IMR-90 (cell line): Measurements from ENCODE around the gene SLC12A6. TPM values are rescaled to one million over a fixed set of nuclear protein-coding genes. Genes with fewer than 3 reads are reported as not detected.

Source experiments
- ATAC-seq: fragments of 200-7000 bp; cut with Tn5 transposase; 2 replicates; pipeline ENCODE4 v1.9.1; 2020; ENCODE audit warnings: low read depth, mild to moderate bottlenecking, moderate library complexity
- BruUV-seq: library from RNA; stranded (reverse); fragments of 400-500 nt; replicated peaks from 2 replicates; lab custom pipeline; 2021; lab: Mats Ljungman, UMichigan
- CTCF ChIA-PET: fragments of 300-600 bp; formaldehyde crosslinking; extraction: SDS; loops from one replicate; lab custom pipeline; 2021; ENCODE audit warnings: antibody characterized with exemption; lab: Yijun Ruan, JAX
- POLR2A ChIA-PET: fragments of 300-600 bp; sonication (Branson Sonifier 250); formaldehyde crosslinking; loops from one replicate; lab custom pipeline; 2022; ENCODE audit warnings: antibody characterized with exemption; ENCODE audit not compliant: unreplicated experiment; lab: Charles Lee
- DNase-seq: peaks from one replicate; pipeline ENCODE4 v3.0.0; 2013
- H2AFZ ChIP-seq: replicated peaks from 2 replicates; pipeline ENCODE3; 2013; ENCODE audit warnings: low read length, mild to moderate bottlenecking; ENCODE audit not compliant: poor library complexity
- H2AK5ac ChIP-seq: 2 replicates; pipeline ENCODE4 v1.6.1; 2013; ENCODE audit warnings: low read depth, low read length, inconsistent platforms
- H2AK9ac ChIP-seq: replicated peaks from 2 replicates; pipeline ENCODE3; 2013; ENCODE audit warnings: mild to moderate bottlenecking, low read depth, low read length, moderate library complexity; ENCODE audit not compliant: poor library complexity
- H2BK120ac ChIP-seq: 2 replicates; pipeline ENCODE4 v1.6.1; 2013; ENCODE audit warnings: low read depth, low read length, inconsistent platforms
- H2BK15ac ChIP-seq: 3 replicates; pipeline ENCODE4 v1.6.1; 2013; ENCODE audit warnings: low read depth, low read length, inconsistent platforms
- H2BK20ac ChIP-seq: 2 replicates; pipeline ENCODE4 v1.6.1; 2013; ENCODE audit warnings: low read depth, mild to moderate bottlenecking, inconsistent platforms, low read length, moderate library complexity
- H2BK5ac ChIP-seq: 2 replicates; pipeline ENCODE4 v1.6.1; 2013; ENCODE audit warnings: mild to moderate bottlenecking, low read depth, low read length, inconsistent platforms; ENCODE audit not compliant: poor library complexity, severe bottlenecking
- H3K14ac ChIP-seq: replicated peaks from 2 replicates; pipeline ENCODE4 v1.6.1; 2013; ENCODE audit warnings: low read depth, low read length, inconsistent platforms
- H3K18ac ChIP-seq: 2 replicates; pipeline ENCODE4 v1.6.1; 2013; ENCODE audit warnings: low read depth, low read length, control low read depth
- H3K23ac ChIP-seq: 2 replicates; pipeline ENCODE4 v1.6.1; 2013; ENCODE audit warnings: low read depth, low read length, inconsistent platforms
- H3K27ac ChIP-seq: 2 replicates; pipeline ENCODE4 v1.5.1; 2013; ENCODE audit warnings: mild to moderate bottlenecking, control low read depth, low read length; ENCODE audit not compliant: insufficient read depth
- H3K27me3 ChIP-seq: 2 replicates; pipeline ENCODE4 v1.6.1; 2013; ENCODE audit warnings: low read length; ENCODE audit not compliant: control insufficient read depth, insufficient read depth
- H3K36me3 ChIP-seq: 2 replicates; pipeline ENCODE4 v1.6.1; 2013; ENCODE audit warnings: low read length, mixed read lengths; ENCODE audit not compliant: control insufficient read depth, insufficient read depth
- H3K4ac ChIP-seq: 2 replicates; pipeline ENCODE4 v1.6.1; 2013; ENCODE audit warnings: low read depth, low read length, inconsistent platforms
- H3K4me1 ChIP-seq: 2 replicates; pipeline ENCODE4 v1.6.1; 2013; ENCODE audit warnings: low read length, mixed read lengths; ENCODE audit not compliant: control insufficient read depth, insufficient read depth
- H3K4me2 ChIP-seq: 2 replicates; pipeline ENCODE4 v1.6.1; 2013; ENCODE audit warnings: low read depth, mild to moderate bottlenecking, control low read depth, low read length, moderate library complexity
- H3K4me3 ChIP-seq: 2 replicates; pipeline ENCODE4 v1.5.1; 2013; ENCODE audit warnings: low read depth, mild to moderate bottlenecking, control low read depth, low read length, moderate library complexity; ENCODE audit not compliant: insufficient read depth
- H3K56ac ChIP-seq: 2 replicates; pipeline ENCODE4 v1.6.1; 2013; ENCODE audit warnings: low read length, inconsistent platforms; ENCODE audit not compliant: insufficient read depth; ENCODE audit errors: extremely low read depth
- H3K79me1 ChIP-seq, 2 experiments: 2 replicates each; pipeline ENCODE4 v1.6.1; 2013; ENCODE audit warnings: low read length in 2 of 2, inconsistent platforms in 1 of 2, low read depth in 1 of 2
- H3K9ac ChIP-seq: 2 replicates; pipeline ENCODE4 v1.6.1; 2013; ENCODE audit warnings: low read depth, low read length, control low read depth
- H3K9me1 ChIP-seq: 2 replicates; pipeline ENCODE4 v1.6.1; 2013; ENCODE audit warnings: low read length, inconsistent platforms; ENCODE audit not compliant: insufficient read depth
- H3K9me3 ChIP-seq: 2 replicates; pipeline ENCODE4 v1.6.1; 2013; ENCODE audit warnings: low read length; ENCODE audit not compliant: control insufficient read depth, insufficient read depth
- H4K20me1 ChIP-seq: 2 replicates; pipeline ENCODE4 v1.6.1; 2013; ENCODE audit warnings: low read length, inconsistent platforms; ENCODE audit not compliant: insufficient read depth
- H4K5ac ChIP-seq: 2 replicates; pipeline ENCODE4 v1.6.1; 2013; ENCODE audit warnings: mild to moderate bottlenecking, low read depth, low read length, control low read depth
- H4K8ac ChIP-seq, 2 experiments: 2 replicates each; pipeline ENCODE4 v1.6.1; 2013; ENCODE audit warnings: low read depth in 2 of 2, low read length in 2 of 2, control low read depth in 1 of 2, inconsistent platforms in 1 of 2
- H4K91ac ChIP-seq: 2 replicates; pipeline ENCODE4 v1.6.1; 2013; ENCODE audit warnings: low read depth, low read length, inconsistent platforms; ENCODE audit not compliant: insufficient read depth
- BHLHE40 ChIP-seq: fragments of 150-350 bp; IDR thresholded peaks from 2 replicates; pipeline ENCODE4 v1.6.1; 2016; ENCODE audit warnings: mild to moderate bottlenecking, low read depth, low read length
- CEBPB ChIP-seq: IDR thresholded peaks from 2 replicates; pipeline ENCODE4 v1.6.1; 2012; ENCODE audit warnings: low read depth, low read length, improper control_type of control experiment
- CHD1 ChIP-seq: IDR thresholded peaks from 2 replicates; pipeline ENCODE4 v1.6.1; 2012; ENCODE audit warnings: low read depth, low read length, improper control_type of control experiment
- CTCF ChIP-seq: conservative IDR thresholded peaks from 2 replicates; pipeline ENCODE4 v1.5.1; 2012; ENCODE audit warnings: mild to moderate bottlenecking, low read depth, low read length, improper control_type of control experiment
- FOS ChIP-seq: fragments of 150-350 bp; IDR thresholded peaks from 2 replicates; pipeline ENCODE4 v1.6.1; 2016; ENCODE audit warnings: low read depth, low read length
- MAFK ChIP-seq: IDR thresholded peaks from 2 replicates; pipeline ENCODE4 v1.6.1; 2012; ENCODE audit warnings: low read depth, low read length, improper control_type of control experiment
- MXI1 ChIP-seq: IDR thresholded peaks from 2 replicates; pipeline ENCODE4 v1.6.1; 2012; ENCODE audit warnings: low read depth, mild to moderate bottlenecking, low read length, moderate library complexity, borderline replicate concordance
- NFE2L2 ChIP-seq: fragments of 150-350 bp; IDR thresholded peaks from 2 replicates; pipeline ENCODE4 v1.6.1; 2016; ENCODE audit warnings: low read depth, mild to moderate bottlenecking, low read length
- RAD21 ChIP-seq: IDR thresholded peaks from 2 replicates; pipeline ENCODE4 v1.6.1; 2012; ENCODE audit warnings: low read length, improper control_type of control experiment
- RFX5 ChIP-seq: IDR thresholded peaks from 2 replicates; pipeline ENCODE4 v1.8.0; 2012; ENCODE audit warnings: low read depth, mild to moderate bottlenecking, low read length, moderate library complexity
- SMC3 ChIP-seq: fragments of 150-350 bp; IDR thresholded peaks from 2 replicates; pipeline ENCODE4 v1.6.1; 2016; ENCODE audit warnings: low read depth, mild to moderate bottlenecking, antibody characterized with exemption, low read length, moderate library complexity
- WGBS, 2 experiments: methylation state at CpG; one replicate each; pipeline versions ENCODE4 v1.1.5 to v1.1.7; 2013; ENCODE audit warnings: missing lambda C conversion rate in 2 of 2; ENCODE audit not compliant: insufficient read length in 1 of 2; ENCODE audit errors: extremely low coverage in 2 of 2; 5-methylcytosine and 5-hydroxymethylcytosine counted together
- dilution Hi-C: fragments of 300-500 bp; cut with HindIII; formaldehyde crosslinking; loops from one replicate; pipeline ENCODE4 v1.14.3; 2018; ENCODE audit warnings: low sequenced_read_pairs; ENCODE audit not compliant: unreplicated experiment
- in situ Hi-C: fragments of 300-500 bp; cut with MboI; formaldehyde crosslinking; loops from 3 replicates; pipeline ENCODE4 v1.14.3; 2019; ENCODE audit warnings: low sequenced_read_pairs, inconsistent platforms, mixed read lengths
- intact Hi-C: fragments of 100-400 bp; cut with micrococcal nuclease; formaldehyde crosslinking; loops from 2 replicates; pipeline ENCODE4 v1.10.0; 2022
- polyA plus RNA-seq, 3 experiments: library from polyadenylated mRNA; depleted of rRNA; stranded (reverse); fragments of >200 nt; gene quantifications; 2 replicates each; pipeline ENCODE4 v1.2.3, GENCODE V29; 2012; ENCODE audit warnings: low replicate concordance in 1 of 3
- total RNA-seq: library from RNA; depleted of rRNA; stranded (reverse); fragments of >200 nt; gene quantifications from 2 replicates; pipeline ENCODE4 v1.2.3, GENCODE V29; 2012

SLC12A6 gene
- total and polyA plus RNA-seq, 2 of the 4 experiments (the other 2 are of a cell fraction) = 7.7 to 10.2 TPM

- dilution Hi-C loops (no loop called here), in situ Hi-C loops (loop anchor here (25.0 kb wide), 1 partner anchor 347 kb away; the partner anchor contains the start of gene GOLGA8B), intact Hi-C loops (no loop called here)
- no peak overlapping the region for H3K56ac ChIP-seq
- no peak overlapping the region for H3K4me2 ChIP-seq
- peak overlapping the region; percentile 7; the same call in 1 of the 2 replicates for H4K5ac ChIP-seq
- H2BK5ac ChIP-seq = peak overlapping the region; percentile 18
- peak overlapping the region; percentile 73 for H2BK20ac ChIP-seq
- H3K9me3 ChIP-seq = no peaks in the 10 kb centered on the region
- no peak overlapping the region for H3K4me3 ChIP-seq
- no peak for DNase-seq
- H2AK9ac ChIP-seq = no peak overlapping the region
- H3K79me1 ChIP-seq = peaks cover 2 to 9% of the 10 kb centered on the region in 2 experiments; a peak in 2 of 4 replicates
- peak overlapping the region; percentile 86 for H3K4ac ChIP-seq
- no peaks in the 10 kb centered on the region for H3K27me3 ChIP-seq
- peak overlapping the region in 1 of 2 experiments; percentile 50; a peak in 1 of 4 replicates for H4K8ac ChIP-seq
- peak overlapping the region; percentile 2; the same call in 1 of the 2 replicates for H3K27ac ChIP-seq
- H4K20me1 ChIP-seq = no peaks in the 10 kb centered on the region
- peak overlapping the region; percentile 29; the same call in 1 of the 2 replicates for H3K23ac ChIP-seq
- peaks cover 7% of the 10 kb centered on the region for H3K36me3 ChIP-seq
- H4K91ac ChIP-seq = peak overlapping the region; percentile 70
- H2BK15ac ChIP-seq = peak overlapping the region; percentile 86
- peak overlapping the region; percentile 99 for H2AK5ac ChIP-seq
- no peak for ATAC-seq
- no peak overlapping the region for H3K9ac ChIP-seq
- peak overlapping the region; percentile 20; the same call in 1 of the 2 replicates for H3K18ac ChIP-seq
- TF ChIP-seq CHD1 (no peak), RAD21 (no peak), NFE2L2 (no peak), CEBPB (no peak), BHLHE40 (no peak), CTCF (no peak), MXI1 (no peak), RFX5 (no peak), FOS (no peak), SMC3 (no peak), MAFK (no peak)
- H3K9me1 ChIP-seq = peaks cover 10% of the 10 kb centered on the region
- no peak overlapping the region for H2AFZ ChIP-seq
- WGBS, 2 experiments = no CpG with 5 or more reads among the region's 3 CpGs
- peak overlapping the region; percentile 91 for H2BK120ac ChIP-seq
- ChIA-PET CTCF (interaction anchor here (0.7 to 1.9 kb wide), 5 partner anchors 12 to 347 kb away, joined by 3 to 5 read pairs (median 3); partner anchors contain the start of gene LPCAT4), POLR2A (no interaction called here)
- peak overlapping the region; percentile 5; the same call in 1 of the 2 replicates for H3K14ac ChIP-seq
- peaks cover 4% of the 10 kb centered on the region for H3K4me1 ChIP-seq
- BruUV-seq = no TSS peak
These were observed 97.0 kb downstream of the SLC12A6 start for GRCh38 chr15:34240537-34240936.
